ENCODE results near the gene LSM8.

The LSM8 gene

GRCh38 chr7:118152149-118152548, 31.8 kb upstream of the LSM8 start (continued):
- no peak for TF ChIP-seq REST (tag by site-specific recombination; IDR thresholded peaks at IDR 0.05)

- CTCF ChIA-PET = interaction anchor here (0.6 to 1.8 kb wide), 8 partner anchors 14 to 752 kb away, joined by 3 to 12 read pairs (median 3); no protein-coding TSS in a partner anchor
- no peak overlapping the region for H3K4me3 ChIP-seq (ENCODE audit: low read depth, low read length)
These were observed 31.3 kb upstream of the LSM8 start for GRCh38 chr7:118152654-118153053.

More at GRCh38 chr7:118152654-118153053, 31.3 kb upstream of the LSM8 start:
- no peaks in the 10 kb centered on the region for H3K4me1 ChIP-seq (ENCODE audit: control insufficient read depth, insufficient read depth, low read length)
- POLR2A ChIA-PET = no interaction called here
- no peak for TF ChIP-seq ZNF404 (tag by site-specific recombination; IDR thresholded peaks at IDR 0.05)
- TF ChIP-seq ZNF292 (tag by site-specific recombination; IDR thresholded peaks at IDR 0.05; ENCODE audit: borderline replicate concordance, low read depth) = no peak
- no peak for TF ChIP-seq INSM2 (tag by site-specific recombination; IDR thresholded peaks at IDR 0.05)
- TF ChIP-seq ZNF654 (tag by site-specific recombination; IDR thresholded peaks at IDR 0.05; ENCODE audit: low read depth) = no peak
- TF ChIP-seq SP2 (tag by site-specific recombination; IDR thresholded peaks at IDR 0.05) = no peak
- TF ChIP-seq ZNF324 (tag by site-specific recombination; IDR thresholded peaks at IDR 0.05) = no peak
- no peak for TF ChIP-seq ZBTB1 (tag by site-specific recombination; IDR thresholded peaks at IDR 0.05)
- no peak for TF ChIP-seq ZSCAN18 (tag by site-specific recombination; IDR thresholded peaks at IDR 0.05)
- TF ChIP-seq KLF16 (tag by site-specific recombination; IDR thresholded peaks at IDR 0.05) = no peak
- no peak for TF ChIP-seq ZBTB48 (tag by site-specific recombination; IDR thresholded peaks at IDR 0.05)
- TF ChIP-seq ZBTB10 (tag by site-specific recombination; IDR thresholded peaks at IDR 0.05) = no peak
- TF ChIP-seq ZNF791 (tag by site-specific recombination; IDR thresholded peaks at IDR 0.05) = no peak
- no peak for TF ChIP-seq ZNF341 (tag by site-specific recombination; IDR thresholded peaks at IDR 0.05; ENCODE audit: low read depth)
- TF ChIP-seq ZNF335 (tag by site-specific recombination; conservative IDR thresholded peaks at IDR 0.05) = no peak
- H3K27ac ChIP-seq (ENCODE audit: extremely low read depth, low read depth, low read length) = no peak overlapping the region
- H3K9me3 ChIP-seq (ENCODE audit: control insufficient read depth, insufficient read depth, low read depth, low read length) = no peaks in the 10 kb centered on the region
- H3K36me3 ChIP-seq (ENCODE audit: control insufficient read depth in 2 of 2, insufficient read depth in 1 of 2, low read length in 2 of 2) = no peaks in the 10 kb centered on the region
